Measurements from ENCODE around the gene RND1. TPM values are rescaled to one million over a fixed set of nuclear protein-coding genes. Genes with fewer than 3 reads are reported as not detected.

The RND1 gene
- total RNA-seq, 1 donor from 2014 or later = 5.9 TPM

DNA sequence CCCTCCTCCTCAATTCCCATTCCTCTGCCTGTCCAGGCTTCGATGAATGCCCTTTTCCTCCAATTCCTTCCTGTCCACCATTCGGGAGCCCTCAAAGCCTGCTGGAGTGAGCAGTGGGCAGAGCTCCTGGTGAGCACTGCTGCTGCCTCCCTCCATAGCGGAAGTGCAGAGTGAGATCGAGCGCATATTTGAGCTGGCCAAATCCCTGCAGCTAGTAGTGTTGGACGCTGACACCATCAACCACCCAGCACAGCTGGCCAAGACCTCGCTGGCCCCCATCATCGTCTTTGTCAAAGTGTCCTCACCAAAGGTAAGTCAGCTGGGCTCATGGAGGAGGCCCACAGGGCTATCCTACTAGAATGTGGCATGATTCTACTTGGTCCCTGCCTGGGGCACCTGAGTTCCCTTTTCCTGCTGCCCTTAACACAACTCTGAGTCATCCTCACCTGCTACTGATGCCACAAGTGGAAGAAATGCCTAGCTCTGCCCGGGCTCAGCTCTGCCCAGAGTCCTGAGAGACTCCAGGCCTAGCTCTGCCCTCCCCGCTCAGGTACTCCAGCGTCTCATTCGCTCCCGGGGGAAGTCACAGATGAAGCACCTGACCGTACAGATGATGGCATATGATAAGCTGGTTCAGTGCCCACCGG lies 39.3 kb downstream of the RND1 start:
- Histone ChIP-seq H3K9me3 (no peaks in the 10 kb centered on the region), H3K4me3 (no peak overlapping the region), H3K36me3 (peaks cover 54% of the 10 kb centered on the region), H3K27ac (no peak overlapping the region), H3K4me1 (no peaks in the 10 kb centered on the region), H3K27me3 (ENCODE audit: low read depth) (no peaks in the 10 kb centered on the region)
- intact Hi-C loops (cut with DNase I) = no loop called here
- TF ChIP-seq, protein P1, sequence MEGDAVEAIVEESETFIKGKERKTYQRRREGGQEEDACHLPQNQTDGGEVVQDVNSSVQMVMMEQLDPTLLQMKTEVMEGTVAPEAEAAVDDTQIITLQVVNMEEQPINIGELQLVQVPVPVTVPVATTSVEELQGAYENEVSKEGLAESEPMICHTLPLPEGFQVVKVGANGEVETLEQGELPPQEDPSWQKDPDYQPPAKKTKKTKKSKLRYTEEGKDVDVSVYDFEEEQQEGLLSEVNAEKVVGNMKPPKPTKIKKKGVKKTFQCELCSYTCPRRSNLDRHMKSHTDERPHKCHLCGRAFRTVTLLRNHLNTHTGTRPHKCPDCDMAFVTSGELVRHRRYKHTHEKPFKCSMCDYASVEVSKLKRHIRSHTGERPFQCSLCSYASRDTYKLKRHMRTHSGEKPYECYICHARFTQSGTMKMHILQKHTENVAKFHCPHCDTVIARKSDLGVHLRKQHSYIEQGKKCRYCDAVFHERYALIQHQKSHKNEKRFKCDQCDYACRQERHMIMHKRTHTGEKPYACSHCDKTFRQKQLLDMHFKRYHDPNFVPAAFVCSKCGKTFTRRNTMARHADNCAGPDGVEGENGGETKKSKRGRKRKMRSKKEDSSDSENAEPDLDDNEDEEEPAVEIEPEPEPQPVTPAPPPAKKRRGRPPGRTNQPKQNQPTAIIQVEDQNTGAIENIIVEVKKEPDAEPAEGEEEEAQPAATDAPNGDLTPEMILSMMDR (IDR thresholded peaks at IDR 0.05) = no peak
- ATAC-seq = no peak
- DNase-seq = no peak

- ATAC-seq (no peak), DNase-seq (no peak)
- H3K36me3 ChIP-seq = peaks cover 39% of the 10 kb centered on the region
- H3K27ac ChIP-seq = no peak overlapping the region
- TF ChIP-seq, protein P1 (IDR thresholded peaks at IDR 0.05) = no peak
- intact Hi-C loops (cut with DNase I) = no loop called here
- no peaks in the 10 kb centered on the region for H3K27me3 ChIP-seq (ENCODE audit: low read depth)
- H3K4me1 ChIP-seq = no peaks in the 10 kb centered on the region
- no peak overlapping the region for H3K4me3 ChIP-seq
- H3K9me3 ChIP-seq = no peaks in the 10 kb centered on the region
Measured at GRCh38 chr12:48824905-48825304, 40.8 kb downstream of the RND1 start.

DNA sequence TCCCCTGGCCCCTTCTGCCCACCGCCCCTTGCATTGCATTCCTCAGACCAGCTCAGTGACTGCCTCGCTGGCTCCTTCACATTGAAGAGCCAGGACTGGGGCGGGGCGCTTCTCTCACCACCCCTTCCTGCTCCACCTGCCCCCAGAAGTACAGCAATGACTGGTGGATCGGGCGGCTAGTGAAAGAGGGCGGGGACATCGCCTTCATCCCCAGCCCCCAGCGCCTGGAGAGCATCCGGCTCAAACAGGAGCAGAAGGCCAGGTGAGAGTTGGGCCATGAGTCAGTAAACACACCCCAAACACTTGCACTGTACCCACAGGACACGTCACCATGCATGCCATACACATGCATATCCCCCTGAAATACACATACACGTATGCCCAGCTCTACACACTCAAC lies 41.6 kb downstream of the RND1 start:
- Histone ChIP-seq H3K4me3 (no peak overlapping the region), H3K36me3 (peaks cover 31% of the 10 kb centered on the region), H3K27ac (no peak overlapping the region), H3K27me3 (ENCODE audit: low read depth) (no peaks in the 10 kb centered on the region), H3K9me3 (no peaks in the 10 kb centered on the region), H3K4me1 (no peaks in the 10 kb centered on the region)
- DNase-seq = peak; percentile 59
- intact Hi-C loops (cut with DNase I) = no loop called here
- ATAC-seq = peak; percentile 69 to 74
- TF ChIP-seq, protein P1 (IDR thresholded peaks at IDR 0.05) = no peak

DNA sequence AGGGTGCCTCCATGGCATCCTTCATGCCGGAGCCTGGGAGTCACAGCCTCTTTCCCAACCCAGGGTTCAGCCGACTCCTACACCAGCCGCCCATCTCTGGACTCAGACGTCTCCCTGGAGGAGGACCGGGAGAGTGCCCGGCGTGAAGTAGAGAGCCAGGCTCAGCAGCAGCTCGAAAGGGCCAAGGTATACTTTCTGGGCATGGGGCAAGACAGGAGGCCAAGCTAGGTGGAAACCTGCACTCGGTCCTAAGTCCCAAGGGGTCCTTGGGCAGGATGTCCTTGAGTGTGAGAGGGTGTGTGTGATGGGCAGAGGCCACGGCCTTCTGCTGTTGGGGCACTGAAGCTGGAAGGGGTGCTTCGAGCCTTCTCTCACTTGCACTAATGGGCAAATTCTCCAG lies 42.4 kb downstream of the RND1 start:
- Histone ChIP-seq H3K27ac (no peak overlapping the region), H3K27me3 (ENCODE audit: low read depth) (no peaks in the 10 kb centered on the region), H3K9me3 (no peaks in the 10 kb centered on the region), H3K4me1 (no peaks in the 10 kb centered on the region), H3K36me3 (peaks cover 23% of the 10 kb centered on the region), H3K4me3 (no peak overlapping the region)
- ATAC-seq = no peak
- TF ChIP-seq, protein P1 (IDR thresholded peaks at IDR 0.05) = no peak
- no peak for DNase-seq
- intact Hi-C loops (cut with DNase I) = no loop called here

- H3K27ac ChIP-seq = no peak overlapping the region
- no peaks in the 10 kb centered on the region for H3K27me3 ChIP-seq (ENCODE audit: low read depth)
- DNase-seq = no peak
- no peaks in the 10 kb centered on the region for H3K9me3 ChIP-seq
- no peak for ATAC-seq
- peaks cover 5% of the 10 kb centered on the region for H3K4me1 ChIP-seq
- no peak overlapping the region for H3K4me3 ChIP-seq
- peaks cover 17% of the 10 kb centered on the region for H3K36me3 ChIP-seq
- TF ChIP-seq, protein P1 (IDR thresholded peaks at IDR 0.05) = no peak
- intact Hi-C loops (cut with DNase I) = no loop called here
Measured at GRCh38 chr12:48822711-48823110, 43.0 kb downstream of the RND1 start.

Measured in lower lobe of right lung (tissue), 2 donors.